HCT116 (cell line): ENCODE results near the gene LRP1B. TPM values are rescaled to one million over a fixed set of nuclear protein-coding genes. Genes with fewer than 3 reads are reported as not detected.

Experiments used
- ATAC-seq: fragments of 200-7000 bp; cut with Tn5 transposase; 2 replicates; pipeline ENCODE4 v1.9.1; 2020; ENCODE audit warnings: mild to moderate bottlenecking, moderate library complexity
- BruUV-seq: library from RNA; stranded (reverse); fragments of 400-500 nt; replicated peaks from 2 replicates; lab custom pipeline; 2021; lab: Mats Ljungman, UMichigan
- CTCF ChIA-PET: fragments of 300-600 bp; sonication (Branson Sonifier 250); formaldehyde crosslinking; loops from one replicate; lab custom pipeline; 2021; ENCODE audit warnings: antibody characterized with exemption; lab: Charles Lee
- POLR2A ChIA-PET: fragments of 300-600, 350-600 bp; sonication (Branson Sonifier 250); formaldehyde crosslinking; loops from one replicate; lab custom pipeline; 2021; ENCODE audit warnings: antibody characterized with exemption; lab: Charles Lee
- RAD21 ChIA-PET, 2 experiments: fragments of 300-600 bp; sonication (Branson Sonifier 250); formaldehyde crosslinking; loops; one replicate each; lab custom pipeline; 2023; ENCODE audit warnings: low total read pairs in 2 of 2; ENCODE audit not compliant: uncharacterized antibody in 2 of 2, unreplicated experiment in 2 of 2, low non-redundant PET in 1 of 2; lab: Charles Lee
- DNase-seq: peaks from one replicate; pipeline ENCODE4 v3.0.0-alpha.2; 2010; ENCODE audit warnings: low read depth, low spot score
- H2AFZ ChIP-seq: fragments of 200-600 bp; shearing (Covaris generic), sonication (generic); 2 replicates; pipeline ENCODE4 v1.6.1; 2017; ENCODE audit warnings: low read depth, mixed run types, mixed read lengths, antibody characterized with exemption, low read length; ENCODE audit not compliant: poor library complexity, severe bottlenecking
- H3K27ac ChIP-seq: 2 replicates; pipeline ENCODE4 v1.5.1; 2012; ENCODE audit warnings: low read depth, low read length
- H3K27me3 ChIP-seq: fragments of 200-600 bp; sonication (generic); 2 replicates; pipeline ENCODE4 v1.6.1; 2016; ENCODE audit warnings: mixed run types, low read length, mixed read lengths; ENCODE audit not compliant: insufficient read depth
- H3K36me3 ChIP-seq, 2 experiments: fragments of 200-500 bp in 1 of 2; fragments of 200-600 bp in 1 of 2; sonication (Bioruptor generic) in 1 of 2; sonication (generic) in 1 of 2; 2 replicates each; pipeline versions ENCODE4 v1.5.1 to v1.6.1; 2014 to 2016; ENCODE audit warnings: low read length in 2 of 2, inconsistent platforms in 1 of 2, mixed read lengths in 1 of 2, mixed run types in 1 of 2; ENCODE audit not compliant: insufficient read depth in 2 of 2, control insufficient read depth in 1 of 2
- H3K4me1 ChIP-seq, 2 experiments: fragments of 200-600 bp in 1 of 2; sonication (generic) in 1 of 2; 2 replicates each; pipeline versions ENCODE4 v1.5.1 to v1.6.1; 2012 to 2017; ENCODE audit warnings: low read length in 2 of 2, inconsistent platforms in 1 of 2, mild to moderate bottlenecking in 1 of 2, mixed read lengths in 1 of 2, mixed run types in 1 of 2, moderate library complexity in 1 of 2; ENCODE audit not compliant: insufficient read depth in 2 of 2, control insufficient read depth in 1 of 2
- H3K4me2 ChIP-seq: fragments of 200-600 bp; sonication (generic); 2 replicates; pipeline ENCODE4 v1.6.1; 2017; ENCODE audit warnings: mixed run types, low read length, mixed read lengths
- H3K4me3 ChIP-seq, 2 experiments: fragments of 200-600 bp in 1 of 2; sonication (generic) in 1 of 2; replicated peaks in 1 of 2; 2 replicates each; pipeline ENCODE4 v1.5.1; 2011 to 2016; ENCODE audit warnings: low read length in 2 of 2, control low read depth in 1 of 2, low read depth in 1 of 2, mild to moderate bottlenecking in 1 of 2, mixed read lengths in 1 of 2, mixed run types in 1 of 2
- H3K79me2 ChIP-seq: fragments of 200-600 bp; sonication (generic); 2 replicates; pipeline ENCODE4 v1.6.1; 2017; ENCODE audit warnings: mild to moderate bottlenecking, mixed run types, low read length, moderate library complexity, mixed read lengths; ENCODE audit not compliant: insufficient read depth
- H3K9ac ChIP-seq: fragments of 200-600 bp; sonication (generic); 2 replicates; pipeline ENCODE4 v1.6.1; 2016; ENCODE audit warnings: low read length, mixed read lengths
- H3K9me2 ChIP-seq: fragments of 200-600 bp; sonication (generic), shearing (Covaris generic); 2 replicates; pipeline ENCODE4 v1.6.1; 2017; ENCODE audit warnings: mixed run types, mild to moderate bottlenecking, moderate library complexity; ENCODE audit not compliant: insufficient read depth
- H3K9me3 ChIP-seq, 2 experiments: fragments of 200-500 bp in 1 of 2; fragments of 200-600 bp in 1 of 2; sonication (Bioruptor generic) in 1 of 2; sonication (generic) in 1 of 2; 2 replicates each; pipeline ENCODE4 v1.6.1; 2014 to 2017; ENCODE audit warnings: low read length in 2 of 2, mixed read lengths in 2 of 2, inconsistent platforms in 1 of 2, low read depth in 1 of 2, mild to moderate bottlenecking in 1 of 2, mixed run types in 1 of 2, moderate library complexity in 1 of 2; ENCODE audit not compliant: control insufficient read depth in 1 of 2, insufficient read depth in 1 of 2
- H4K20me1 ChIP-seq: fragments of 200-600 bp; sonication (generic), shearing (Covaris generic); 2 replicates; pipeline ENCODE4 v1.6.1; 2017; ENCODE audit warnings: mixed run types, mild to moderate bottlenecking, moderate library complexity; ENCODE audit not compliant: insufficient read depth
- CBX3 ChIP-seq: IDR thresholded peaks from 2 replicates; pipeline ENCODE4 v1.6.1; 2012; ENCODE audit warnings: low read depth
- CEBPB ChIP-seq: IDR thresholded peaks from 2 replicates; pipeline ENCODE4 v1.6.1; 2012; ENCODE audit warnings: low read depth
- EGR1 ChIP-seq: IDR thresholded peaks from 2 replicates; pipeline ENCODE4 v1.6.1; 2012; ENCODE audit warnings: low read depth
- EZH2 ChIP-seq: fragments of 200-600 bp; sonication (generic); IDR thresholded peaks from 2 replicates; pipeline ENCODE4 v1.6.1; 2017; ENCODE audit warnings: antibody characterized with exemption, mixed run types
- EZH2phosphoT487 ChIP-seq: fragments of 200-600 bp; IDR thresholded peaks from 2 replicates; pipeline ENCODE4 v1.6.1; 2018; ENCODE audit warnings: antibody characterized with exemption, borderline replicate concordance
- FOSL1 ChIP-seq: IDR thresholded peaks from 2 replicates; pipeline ENCODE4 v1.6.1; 2012; ENCODE audit warnings: low read depth
- POLR2A ChIP-seq: IDR thresholded peaks from 2 replicates; pipeline ENCODE4 v1.7.0; 2011; ENCODE audit warnings: borderline replicate concordance; ENCODE audit not compliant: insufficient read depth, insufficient read length; ENCODE audit errors: extremely low read depth
- POLR2AphosphoS5 ChIP-seq: IDR thresholded peaks from 2 replicates; pipeline ENCODE4 v1.6.1; 2011; ENCODE audit warnings: mild to moderate bottlenecking, low read depth, low read length, moderate library complexity
- RAD21 ChIP-seq: IDR thresholded peaks from 2 replicates; pipeline ENCODE4 v1.6.1; 2012; ENCODE audit warnings: low read depth, mild to moderate bottlenecking
- SIN3A ChIP-seq: IDR thresholded peaks from 2 replicates; pipeline ENCODE4 v1.6.1; 2012; ENCODE audit warnings: low read depth
- SRF ChIP-seq: IDR thresholded peaks from 2 replicates; pipeline ENCODE4 v1.6.1; 2012; ENCODE audit warnings: low read depth
- intact Hi-C: fragments of 100-400 bp; cut with micrococcal nuclease; formaldehyde crosslinking; loops from 2 replicates; pipeline ENCODE4 v1.10.0; 2022
- total RNA-seq: library from RNA; stranded (reverse); gene quantifications from one replicate; pipeline ENCODE4 v1.2.1, GENCODE V29; 2021; ENCODE audit not compliant: unreplicated experiment
- TF ChIP-seq, protein P1 (sequence below), 3 experiments: fragments of 200-600 bp in 1 of 3; sonication (generic) in 1 of 3; IDR thresholded peaks in 2 of 3; conservative IDR thresholded peaks in 1 of 3; 2 replicates each; pipeline ENCODE4 v1.5.1; 2012 to 2017; ENCODE audit warnings: low read depth in 2 of 3, low read length in 2 of 3, antibody characterized with exemption in 1 of 3, borderline replicate concordance in 1 of 3, control low read depth in 1 of 3, mild to moderate bottlenecking in 1 of 3, mixed read lengths in 1 of 3, mixed run types in 1 of 3, moderate library complexity in 1 of 3; ENCODE audit not compliant: insufficient read depth in 1 of 3
- TF ChIP-seq, protein P2 (sequence below): IDR thresholded peaks from 2 replicates; pipeline ENCODE4 v1.6.1; 2011; ENCODE audit warnings: mild to moderate bottlenecking, low read length, moderate library complexity; ENCODE audit not compliant: insufficient replicate concordance; ENCODE audit errors: extremely low read depth
- TF ChIP-seq, protein P3 (sequence below): IDR thresholded peaks from 2 replicates; pipeline ENCODE4 v1.6.1; 2012

The LRP1B gene
- total RNA-seq, 1 experiment from 2014 or later = 0.34 TPM

DNA sequence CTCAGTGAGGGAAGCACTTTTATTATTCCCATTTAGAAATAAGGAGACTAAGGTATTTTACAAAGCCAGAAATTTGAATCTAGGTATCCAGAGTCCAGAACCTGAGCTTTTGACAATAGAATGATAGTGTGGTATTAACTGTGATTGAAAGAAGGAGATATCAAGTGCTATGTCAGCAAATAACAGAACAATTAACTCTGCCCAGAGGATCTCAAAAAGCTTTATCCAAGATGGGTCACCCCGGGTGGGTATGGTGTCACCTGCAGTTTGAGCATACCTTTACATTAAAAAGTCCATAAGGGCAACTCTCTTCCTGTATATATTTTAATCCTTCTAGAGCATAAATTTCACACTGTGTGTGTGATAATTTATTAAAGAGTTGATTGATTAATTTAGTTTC, 105.4 kb downstream of the LRP1B start (continued):
- TF ChIP-seq, protein P1, sequence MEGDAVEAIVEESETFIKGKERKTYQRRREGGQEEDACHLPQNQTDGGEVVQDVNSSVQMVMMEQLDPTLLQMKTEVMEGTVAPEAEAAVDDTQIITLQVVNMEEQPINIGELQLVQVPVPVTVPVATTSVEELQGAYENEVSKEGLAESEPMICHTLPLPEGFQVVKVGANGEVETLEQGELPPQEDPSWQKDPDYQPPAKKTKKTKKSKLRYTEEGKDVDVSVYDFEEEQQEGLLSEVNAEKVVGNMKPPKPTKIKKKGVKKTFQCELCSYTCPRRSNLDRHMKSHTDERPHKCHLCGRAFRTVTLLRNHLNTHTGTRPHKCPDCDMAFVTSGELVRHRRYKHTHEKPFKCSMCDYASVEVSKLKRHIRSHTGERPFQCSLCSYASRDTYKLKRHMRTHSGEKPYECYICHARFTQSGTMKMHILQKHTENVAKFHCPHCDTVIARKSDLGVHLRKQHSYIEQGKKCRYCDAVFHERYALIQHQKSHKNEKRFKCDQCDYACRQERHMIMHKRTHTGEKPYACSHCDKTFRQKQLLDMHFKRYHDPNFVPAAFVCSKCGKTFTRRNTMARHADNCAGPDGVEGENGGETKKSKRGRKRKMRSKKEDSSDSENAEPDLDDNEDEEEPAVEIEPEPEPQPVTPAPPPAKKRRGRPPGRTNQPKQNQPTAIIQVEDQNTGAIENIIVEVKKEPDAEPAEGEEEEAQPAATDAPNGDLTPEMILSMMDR (IDR thresholded peaks at IDR 0.05 in 2 of 3, conservative IDR thresholded peaks at IDR 0.05 in 1 of 3; ENCODE audit: borderline replicate concordance in 1 of 3, insufficient read depth in 1 of 3, low read depth in 2 of 3, low read length in 2 of 3) = no peak
- TF ChIP-seq, protein P2, sequence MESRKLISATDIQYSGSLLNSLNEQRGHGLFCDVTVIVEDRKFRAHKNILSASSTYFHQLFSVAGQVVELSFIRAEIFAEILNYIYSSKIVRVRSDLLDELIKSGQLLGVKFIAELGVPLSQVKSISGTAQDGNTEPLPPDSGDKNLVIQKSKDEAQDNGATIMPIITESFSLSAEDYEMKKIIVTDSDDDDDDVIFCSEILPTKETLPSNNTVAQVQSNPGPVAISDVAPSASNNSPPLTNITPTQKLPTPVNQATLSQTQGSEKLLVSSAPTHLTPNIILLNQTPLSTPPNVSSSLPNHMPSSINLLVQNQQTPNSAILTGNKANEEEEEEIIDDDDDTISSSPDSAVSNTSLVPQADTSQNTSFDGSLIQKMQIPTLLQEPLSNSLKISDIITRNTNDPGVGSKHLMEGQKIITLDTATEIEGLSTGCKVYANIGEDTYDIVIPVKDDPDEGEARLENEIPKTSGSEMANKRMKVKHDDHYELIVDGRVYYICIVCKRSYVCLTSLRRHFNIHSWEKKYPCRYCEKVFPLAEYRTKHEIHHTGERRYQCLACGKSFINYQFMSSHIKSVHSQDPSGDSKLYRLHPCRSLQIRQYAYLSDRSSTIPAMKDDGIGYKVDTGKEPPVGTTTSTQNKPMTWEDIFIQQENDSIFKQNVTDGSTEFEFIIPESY = no peak
- no peak for TF ChIP-seq EZH2phosphoT487
- no peak for TF ChIP-seq RAD21
- no peak for TF ChIP-seq POLR2AphosphoS5
- TF ChIP-seq SRF = no peak
- no peak for TF ChIP-seq CEBPB
- TF ChIP-seq EGR1 = no peak

DNA sequence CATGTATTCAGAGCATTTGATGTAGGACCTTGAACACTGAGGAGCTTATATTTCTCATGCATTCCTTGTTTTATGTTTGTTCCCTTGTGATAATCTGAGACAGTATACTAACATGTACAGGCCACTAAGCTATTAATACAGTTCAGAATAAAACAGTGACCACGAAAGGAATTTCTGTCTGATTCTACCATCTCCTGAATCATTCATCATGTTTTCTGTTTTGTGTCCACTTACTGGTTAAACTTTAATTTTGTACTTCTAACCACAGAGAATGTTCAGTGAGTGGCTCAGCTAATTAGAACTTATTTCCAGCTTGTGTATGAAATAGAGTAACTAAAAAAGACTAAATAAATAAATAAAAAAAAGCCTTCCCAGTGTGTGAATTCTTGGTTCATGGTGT, 110.4 kb downstream of the LRP1B start:
- Histone ChIP-seq H4K20me1 (no peaks in the 10 kb centered on the region), H3K9me2 (no peaks in the 10 kb centered on the region), H3K27me3 (no peaks in the 10 kb centered on the region), H3K4me3 (no peak overlapping the region), H3K27ac (no peak overlapping the region), H3K36me3 (no peaks in the 10 kb centered on the region), H3K79me2 (no peaks in the 10 kb centered on the region), H2AFZ (no peak overlapping the region), H3K9me3 (no peaks in the 10 kb centered on the region), H3K4me2 (no peak overlapping the region), H3K4me1 (no peaks in the 10 kb centered on the region), H3K9ac (no peak overlapping the region)
- BruUV-seq = no TSS peak
- intact Hi-C loops = no loop called here
- TF ChIP-seq CBX3 = no peak
- TF ChIP-seq EZH2 = no peak
- TF ChIP-seq SIN3A = no peak
- no peak for TF ChIP-seq RAD21
- no peak for TF ChIP-seq POLR2A
- TF ChIP-seq FOSL1 = no peak
- TF ChIP-seq POLR2AphosphoS5 = no peak
- TF ChIP-seq, protein P3, sequence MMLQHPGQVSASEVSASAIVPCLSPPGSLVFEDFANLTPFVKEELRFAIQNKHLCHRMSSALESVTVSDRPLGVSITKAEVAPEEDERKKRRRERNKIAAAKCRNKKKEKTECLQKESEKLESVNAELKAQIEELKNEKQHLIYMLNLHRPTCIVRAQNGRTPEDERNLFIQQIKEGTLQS = no peak
- DNase-seq (no peak), ATAC-seq (no peak)
- POLR2A ChIA-PET = no interaction called here
- RAD21 ChIA-PET = no interaction called here
- CTCF ChIA-PET = no interaction called here
